KMS-11 (cell line): ENCODE results near the gene CDC42EP2.

ENCODE experiments used
- H2AFZ ChIP-seq: fragments of 200-600 bp; sonication (generic); 2 replicates; pipeline ENCODE4 v1.6.1; 2016; ENCODE audit warnings: antibody characterized with exemption, mixed run types, low read depth
- H3K27ac ChIP-seq: fragments of 200-600 bp; sonication (generic); 2 replicates; pipeline ENCODE4 v1.6.1; 2016; ENCODE audit warnings: mild to moderate bottlenecking, mixed run types
- H3K27me3 ChIP-seq: fragments of 200-600 bp; sonication (generic); 2 replicates; pipeline ENCODE4 v1.6.1; 2017; ENCODE audit warnings: mild to moderate bottlenecking, low read depth, mixed run types, moderate library complexity; ENCODE audit not compliant: insufficient read depth
- H3K36me3 ChIP-seq: fragments of 200-600 bp; sonication (generic); 2 replicates; pipeline ENCODE4 v1.6.1; 2017; ENCODE audit warnings: mild to moderate bottlenecking, mixed run types; ENCODE audit not compliant: insufficient read depth
- H3K4me1 ChIP-seq: fragments of 200-600 bp; sonication (generic); 2 replicates; pipeline ENCODE4 v1.6.1; 2016; ENCODE audit warnings: mild to moderate bottlenecking, low read depth, mixed run types; ENCODE audit not compliant: poor library complexity, severe bottlenecking
- H3K4me2 ChIP-seq: fragments of 200-600 bp; sonication (generic); 2 replicates; pipeline ENCODE4 v1.7.0; 2016; ENCODE audit warnings: mild to moderate bottlenecking, mixed run types
- H3K4me3 ChIP-seq: fragments of 200-600 bp; sonication (generic); IDR thresholded peaks from 2 replicates; pipeline ENCODE4 v1.6.1; 2017; ENCODE audit warnings: low read depth, low read length, mixed read lengths; ENCODE audit not compliant: insufficient read depth
- H3K79me2 ChIP-seq: fragments of 200-600 bp; sonication (generic); 2 replicates; pipeline ENCODE4 v1.6.1; 2016; ENCODE audit warnings: low read depth, mixed run types; ENCODE audit not compliant: insufficient read depth
- H3K9ac ChIP-seq: fragments of 200-600 bp; sonication (generic); 2 replicates; pipeline ENCODE4 v1.6.1; 2016; ENCODE audit warnings: mild to moderate bottlenecking, mixed run types
- H4K20me1 ChIP-seq: fragments of 200-600 bp; sonication (generic); 2 replicates; pipeline ENCODE4 v1.6.1; 2016; ENCODE audit warnings: mild to moderate bottlenecking, mixed run types; ENCODE audit not compliant: insufficient read depth
- TF ChIP-seq, protein P1 (sequence below): fragments of 200-600 bp; sonication (generic); conservative IDR thresholded peaks from 2 replicates; pipeline ENCODE4 v1.6.1; 2017; ENCODE audit warnings: low read depth, mild to moderate bottlenecking, antibody characterized with exemption, low read length, moderate library complexity, mixed read lengths

CDC42EP2 gene

DNA sequence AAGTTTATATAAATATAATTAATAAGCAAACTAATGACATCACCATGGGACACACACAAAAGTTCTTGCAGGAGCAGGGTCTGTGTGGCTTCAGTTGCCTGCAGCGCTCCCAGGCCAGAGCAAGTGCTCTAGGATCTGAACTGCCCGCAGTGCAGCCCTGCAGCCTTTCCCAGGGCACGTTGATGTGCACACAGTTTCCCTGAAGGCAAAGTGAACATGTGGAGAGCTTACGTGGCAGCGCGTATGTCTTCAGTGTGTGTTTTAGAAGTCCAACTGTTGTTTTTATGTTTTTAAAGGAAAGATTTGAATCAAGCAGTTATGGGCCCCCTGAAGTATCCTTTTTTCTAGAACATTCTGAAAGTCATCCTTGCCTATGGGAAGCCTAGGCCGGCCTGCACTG is 38.7 kb downstream of the CDC42EP2 start:
- Histone ChIP-seq H3K4me3 (no peak overlapping the region), H3K79me2 (no peaks in the 10 kb centered on the region), H3K27ac (no peak overlapping the region), H3K9ac (no peak overlapping the region), H3K4me1 (peaks cover 9% of the 10 kb centered on the region), H2AFZ (no peak overlapping the region), H3K27me3 (no peaks in the 10 kb centered on the region), H3K36me3 (peaks cover 3% of the 10 kb centered on the region; the same call in 1 of the 2 replicates), H4K20me1 (no peaks in the 10 kb centered on the region), H3K4me2 (peak overlapping the region; percentile 68; the same call in 1 of the 2 replicates)
- TF ChIP-seq, protein P1, sequence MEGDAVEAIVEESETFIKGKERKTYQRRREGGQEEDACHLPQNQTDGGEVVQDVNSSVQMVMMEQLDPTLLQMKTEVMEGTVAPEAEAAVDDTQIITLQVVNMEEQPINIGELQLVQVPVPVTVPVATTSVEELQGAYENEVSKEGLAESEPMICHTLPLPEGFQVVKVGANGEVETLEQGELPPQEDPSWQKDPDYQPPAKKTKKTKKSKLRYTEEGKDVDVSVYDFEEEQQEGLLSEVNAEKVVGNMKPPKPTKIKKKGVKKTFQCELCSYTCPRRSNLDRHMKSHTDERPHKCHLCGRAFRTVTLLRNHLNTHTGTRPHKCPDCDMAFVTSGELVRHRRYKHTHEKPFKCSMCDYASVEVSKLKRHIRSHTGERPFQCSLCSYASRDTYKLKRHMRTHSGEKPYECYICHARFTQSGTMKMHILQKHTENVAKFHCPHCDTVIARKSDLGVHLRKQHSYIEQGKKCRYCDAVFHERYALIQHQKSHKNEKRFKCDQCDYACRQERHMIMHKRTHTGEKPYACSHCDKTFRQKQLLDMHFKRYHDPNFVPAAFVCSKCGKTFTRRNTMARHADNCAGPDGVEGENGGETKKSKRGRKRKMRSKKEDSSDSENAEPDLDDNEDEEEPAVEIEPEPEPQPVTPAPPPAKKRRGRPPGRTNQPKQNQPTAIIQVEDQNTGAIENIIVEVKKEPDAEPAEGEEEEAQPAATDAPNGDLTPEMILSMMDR = no peak

DNA sequence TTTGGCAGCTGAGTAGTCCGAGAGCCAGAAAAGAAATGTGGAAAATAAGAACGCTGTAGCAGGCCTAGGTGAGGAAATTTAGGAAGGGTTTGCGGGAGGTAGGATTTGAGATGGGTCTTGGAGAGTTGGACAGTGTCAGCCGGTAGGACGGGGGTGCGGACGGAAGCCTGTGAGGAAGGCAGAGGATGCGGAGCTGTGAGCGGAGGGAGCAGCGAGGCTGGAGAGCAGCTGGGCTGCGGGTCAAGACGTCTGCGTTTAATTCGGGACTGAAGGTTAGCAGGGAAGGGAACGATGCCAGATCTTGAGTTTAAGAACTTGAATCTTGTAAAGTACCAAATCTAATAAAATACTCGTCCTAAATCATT is 39.2 kb downstream of the CDC42EP2 start:
- H3K9ac ChIP-seq = no peak overlapping the region
- peak overlapping the region; percentile 68 for H3K4me2 ChIP-seq
- H3K4me1 ChIP-seq = peaks cover 9% of the 10 kb centered on the region
- H2AFZ ChIP-seq = no peak overlapping the region
- H3K4me3 ChIP-seq = no peak overlapping the region
- no peaks in the 10 kb centered on the region for H4K20me1 ChIP-seq
- H3K27ac ChIP-seq = no peak overlapping the region
- no peaks in the 10 kb centered on the region for H3K27me3 ChIP-seq
- H3K79me2 ChIP-seq = no peaks in the 10 kb centered on the region
- TF ChIP-seq, protein P1 = no peak
- peaks cover 1% of the 10 kb centered on the region; the same call in 1 of the 2 replicates for H3K36me3 ChIP-seq

DNA sequence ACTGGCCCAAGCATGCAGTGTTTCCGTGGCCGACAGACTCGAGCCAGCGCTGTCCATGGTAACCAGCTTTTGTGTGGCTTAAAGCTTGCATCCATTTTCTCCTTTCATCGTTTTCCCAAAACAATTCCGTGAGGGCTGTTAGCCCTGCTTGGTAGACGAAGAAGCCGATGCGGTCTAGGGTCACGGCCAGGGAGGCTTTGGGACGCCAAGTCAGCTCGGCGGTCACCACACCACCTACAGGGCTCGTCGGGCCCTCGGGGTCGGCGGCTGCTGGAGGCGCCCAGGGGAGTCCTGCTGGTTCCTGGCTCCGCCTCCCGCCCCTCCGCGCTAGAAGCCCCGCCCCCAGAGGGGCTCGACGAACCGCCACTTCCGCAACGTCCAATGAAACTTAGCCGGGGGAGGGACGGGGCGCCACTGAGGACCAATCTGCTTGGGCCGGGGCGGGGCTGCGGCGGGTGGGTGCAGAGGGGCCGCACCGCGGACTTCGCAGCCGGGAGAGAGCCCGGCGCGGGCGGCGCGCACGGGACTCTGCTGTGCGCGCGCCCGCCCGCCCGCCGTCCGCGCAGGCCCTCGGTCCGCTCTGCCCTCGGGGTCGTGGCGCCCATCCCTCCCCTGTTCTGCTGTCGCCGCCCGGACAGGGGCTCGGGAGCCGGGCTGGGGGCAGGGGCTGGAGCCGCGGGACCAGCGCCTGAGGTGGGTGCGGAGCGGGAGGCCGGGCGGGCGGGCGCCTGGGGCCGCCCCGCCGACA is 39.8 kb downstream of the CDC42EP2 start, which contains the start of gene TIGD3:
TIGD3 (plus strand) TSS at position 487 of the 748 bp plus-strand sequence. CDS start 1,058 bp downstream, outside the sequence.
- no peak within 1 kb of the TSS for H3K27ac ChIP-seq
- H3K79me2 ChIP-seq = no peaks in the 10 kb centered on the region
- H3K36me3 ChIP-seq = no peaks in the 10 kb centered on the region
- peak within 1 kb of the TSS; percentile 68 for H3K4me2 ChIP-seq
- H4K20me1 ChIP-seq = no peaks in the 10 kb centered on the region
- no peak within 1 kb of the TSS for H3K4me3 ChIP-seq
- peak within 1 kb of the TSS; percentile 78 for H2AFZ ChIP-seq
- H3K9ac ChIP-seq = peak within 1 kb of the TSS; percentile 42; the same call in 1 of the 2 replicates
- no peaks in the 10 kb centered on the region for H3K27me3 ChIP-seq
- TF ChIP-seq, protein P1 = no peak
- H3K4me1 ChIP-seq = peaks cover 9% of the 10 kb centered on the region

DNA sequence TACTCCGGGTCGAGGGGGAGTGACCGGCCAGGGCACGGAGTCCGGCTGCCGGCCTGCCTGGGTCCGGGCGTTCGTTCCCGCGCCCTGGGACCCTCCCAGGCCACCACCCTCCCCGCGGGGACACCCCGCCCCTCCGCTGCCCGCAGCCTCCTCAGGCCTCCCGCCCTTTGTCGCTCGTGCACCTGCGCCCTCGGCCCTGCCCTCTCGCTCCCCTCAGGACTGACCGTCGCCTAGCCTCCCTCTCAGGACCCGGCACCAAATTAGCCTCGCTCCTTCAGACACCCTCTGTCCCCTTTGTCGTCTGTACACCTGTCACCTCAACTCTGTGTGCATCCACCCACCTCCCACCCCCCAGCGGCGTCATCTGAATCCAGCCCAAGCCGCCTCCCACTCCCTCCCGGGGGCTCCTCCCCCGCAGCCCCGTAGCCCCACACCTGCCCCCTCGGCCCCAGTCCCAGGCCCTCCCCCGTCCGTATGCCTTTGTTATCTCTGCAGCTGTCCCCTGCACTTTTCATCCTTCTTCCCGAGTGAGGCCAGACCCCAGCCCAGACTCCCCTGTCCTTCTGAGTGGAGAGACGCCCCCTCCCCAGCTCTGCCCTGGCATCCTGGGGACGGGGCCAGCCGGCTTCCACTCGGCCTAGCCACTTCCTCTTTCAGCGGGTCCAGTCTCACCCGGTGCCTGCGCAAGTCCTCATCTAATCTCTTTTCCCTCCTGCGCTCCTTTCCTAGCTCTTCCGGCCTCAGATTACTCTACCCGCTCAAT is 40.5 kb downstream of the CDC42EP2 start:
- Histone ChIP-seq H3K79me2 (no peaks in the 10 kb centered on the region), H3K9ac (peak overlapping the region; percentile 42; the same call in 1 of the 2 replicates), H2AFZ (peak overlapping the region; percentile 78), H3K4me2 (peak overlapping the region; percentile 59), H4K20me1 (no peaks in the 10 kb centered on the region), H3K27ac (no peak overlapping the region), H3K36me3 (no peaks in the 10 kb centered on the region), H3K4me3 (no peak overlapping the region), H3K4me1 (peaks cover 9% of the 10 kb centered on the region), H3K27me3 (no peaks in the 10 kb centered on the region)
- TF ChIP-seq, protein P1 = no peak
